Right cardiac atrium (tissue), 5 donors: ENCODE data around the gene ARMH1. TPM values are rescaled to one million over a fixed set of nuclear protein-coding genes. Genes with fewer than 3 reads are reported as not detected.
A peak's percentile ranks its signal among the peaks of the same experiment; 100 is the strongest.
"Not testable (repeated sequence)": the region's sequence is repeated elsewhere in the genome, so short reads cannot be mapped to it uniquely, and the experiment has no call there.

Experiments used
- ATAC-seq, 2 donors: fragments of 200-7000 bp; cut with Tn5 transposase; one replicate each; pipeline versions ENCODE4 v1.8.0 to v1.9.1; 2020; ENCODE audit warnings: moderate library complexity in 2 of 2, mild to moderate bottlenecking in 1 of 2
- DNase-seq, 3 donors: peaks; one replicate each; pipeline ENCODE4 v3.0.0-alpha.2; 2020
- H3K27ac ChIP-seq: one replicate; pipeline ENCODE4 v1.5.1; 2013; ENCODE audit warnings: mild to moderate bottlenecking, low read length, control low read depth, moderate library complexity
- H3K27me3 ChIP-seq: one replicate; pipeline ENCODE4 v1.6.1; 2013; ENCODE audit not compliant: control insufficient read depth, insufficient read depth
- H3K4me1 ChIP-seq: one replicate; pipeline ENCODE4 v1.6.1; 2013; ENCODE audit warnings: low read length; ENCODE audit not compliant: control insufficient read depth, insufficient read depth
- H3K4me3 ChIP-seq: one replicate; pipeline ENCODE4 v1.5.1; 2013; ENCODE audit warnings: low read length, control low read depth
- H3K9me3 ChIP-seq: one replicate; pipeline ENCODE4 v1.6.1; 2013; ENCODE audit warnings: low read length; ENCODE audit not compliant: control insufficient read depth
- WGBS: extraction: QIAGEN DNeasy Blood & Tissue Kit; methylation state at CpG from one replicate; pipeline ENCODE4 v1.1.7; 2013; 5-methylcytosine and 5-hydroxymethylcytosine counted together
- intact Hi-C, 4 donors: fragments of 100-400 bp; cut with DNase I; formaldehyde crosslinking; loops; one replicate each; pipeline versions ENCODE4 v1.11.0 to v1.14.0; 2022 to 2023
- polyA plus RNA-seq: library from polyadenylated mRNA; stranded (reverse); fragments of 200-250 nt; gene quantifications from one replicate; pipeline ENCODE4 v1.2.3, GENCODE V29; 2013
- total RNA-seq, 4 donors: library from RNA; stranded (reverse); fragmentation: NEBNext Ultra II Directional; extraction: Animal tissue kit (Norgen Biotek cat#: 25700); gene quantifications; one replicate each; pipeline ENCODE4 v1.2.1, GENCODE V29; 2021
- donor health status: healthy with polysubstance abuse.
- donor health status: DM: no; HTN: yes; CAD: no.
- donor health status: DM: no; HTN: no; CAD: no.
- donor health status: DM: no; HTN: yes; CAD: no; lungs with severe emphysema.
- donor health status: DM: yes; HTN: yes; CAD: no.

The ARMH1 gene
- total and polyA plus RNA-seq, 5 donors: 0.39 to 1.2 (median 0.91) TPM

DNA sequence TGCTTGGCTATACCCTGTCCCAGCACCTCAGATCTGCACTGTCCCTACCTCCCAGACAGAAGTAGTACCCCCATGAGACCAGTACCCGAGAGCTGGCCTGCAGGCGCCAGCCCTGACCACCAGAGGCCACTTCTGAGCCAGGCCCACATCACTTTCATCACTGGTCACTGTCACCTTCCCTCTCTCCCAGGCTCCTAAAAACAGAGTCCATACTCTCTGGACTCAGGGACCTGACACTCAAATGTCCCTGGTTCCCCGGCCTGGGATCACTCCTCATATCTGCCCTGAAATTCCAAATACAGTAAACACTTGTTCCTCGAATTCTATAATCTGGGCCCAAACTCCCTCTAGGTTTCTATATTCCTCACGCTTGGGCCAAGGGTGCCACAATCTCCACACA lies 18.9 kb upstream of the ARMH1 start:
- intact Hi-C loops: no loop called here
- no peak overlapping the region for H3K4me3 ChIP-seq
- H3K27ac ChIP-seq: no peak overlapping the region
- peak in 1 of 3 donors; percentile 45 for DNase-seq
- 63% methylated on average over 5 of the region's 5 CpGs for WGBS
- H3K4me1 ChIP-seq: no peaks in the 10 kb centered on the region
- ATAC-seq: no peak
- no peaks in the 10 kb centered on the region for H3K27me3 ChIP-seq
- no peaks in the 10 kb centered on the region for H3K9me3 ChIP-seq

DNA sequence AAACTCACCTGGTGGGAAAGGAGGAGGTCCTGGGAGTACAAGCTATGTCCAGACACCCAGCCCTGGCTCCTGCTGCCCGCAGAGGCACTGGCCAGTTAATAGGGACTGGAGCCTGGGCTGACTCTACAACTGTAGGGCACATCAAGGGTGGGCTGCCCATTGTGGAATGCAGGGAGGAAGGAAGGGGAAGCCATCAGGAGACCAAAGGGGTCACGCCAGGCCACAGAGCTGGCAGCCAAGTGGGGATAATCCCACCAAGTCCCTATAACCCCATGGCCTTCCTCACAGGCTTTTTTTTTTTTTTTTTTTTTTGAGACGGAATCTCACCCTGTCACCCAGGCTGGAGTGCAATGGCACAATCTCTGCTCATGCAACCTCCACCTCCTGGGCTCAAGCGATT lies 14.9 kb upstream of the ARMH1 start:
- intact Hi-C loops: no loop called here
- no peak overlapping the region for H3K27ac ChIP-seq

DNA sequence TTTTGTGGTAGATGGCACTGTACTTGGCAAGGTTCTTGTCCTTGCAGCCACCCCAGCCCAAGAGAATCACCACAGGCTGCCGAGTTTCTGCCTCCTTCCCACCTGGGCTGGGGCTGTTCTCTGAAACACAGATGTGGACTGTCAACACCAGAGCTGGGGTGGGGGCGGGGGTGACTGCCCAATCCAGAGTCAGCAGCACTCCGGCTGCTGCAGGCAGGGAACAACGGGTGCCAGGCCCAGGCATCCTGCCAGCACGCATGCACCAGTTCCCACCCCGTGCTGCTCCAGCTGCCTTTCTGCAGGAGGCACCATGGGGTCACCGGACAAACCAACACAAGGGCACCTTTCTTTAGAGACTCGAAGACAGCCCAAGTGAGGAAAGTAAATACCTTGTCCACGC lies 14.3 kb upstream of the ARMH1 start:
- Histone ChIP-seq H3K4me1 (no peaks in the 10 kb centered on the region), H3K4me3 (no peak overlapping the region), H3K9me3 (no peaks in the 10 kb centered on the region), H3K27ac (peak overlapping the region; percentile 9), H3K27me3 (no peaks in the 10 kb centered on the region)
- 49% methylated on average over 9 of the region's 9 CpGs for WGBS
- DNase-seq (peak; percentile 74 to 93 (median 91)), ATAC-seq (peak; percentile 84 to 88)
- intact Hi-C loops: no loop called here

More for the DNA sequence above, 14.9 kb upstream of the ARMH1 start:
- DNase-seq (no peak), ATAC-seq (no peak)
- 98% methylated on average over 4 of the region's 4 CpGs for WGBS
- Histone ChIP-seq H3K4me1 (no peaks in the 10 kb centered on the region), H3K27me3 (no peaks in the 10 kb centered on the region), H3K4me3 (no peak overlapping the region), H3K9me3 (no peaks in the 10 kb centered on the region)

DNA sequence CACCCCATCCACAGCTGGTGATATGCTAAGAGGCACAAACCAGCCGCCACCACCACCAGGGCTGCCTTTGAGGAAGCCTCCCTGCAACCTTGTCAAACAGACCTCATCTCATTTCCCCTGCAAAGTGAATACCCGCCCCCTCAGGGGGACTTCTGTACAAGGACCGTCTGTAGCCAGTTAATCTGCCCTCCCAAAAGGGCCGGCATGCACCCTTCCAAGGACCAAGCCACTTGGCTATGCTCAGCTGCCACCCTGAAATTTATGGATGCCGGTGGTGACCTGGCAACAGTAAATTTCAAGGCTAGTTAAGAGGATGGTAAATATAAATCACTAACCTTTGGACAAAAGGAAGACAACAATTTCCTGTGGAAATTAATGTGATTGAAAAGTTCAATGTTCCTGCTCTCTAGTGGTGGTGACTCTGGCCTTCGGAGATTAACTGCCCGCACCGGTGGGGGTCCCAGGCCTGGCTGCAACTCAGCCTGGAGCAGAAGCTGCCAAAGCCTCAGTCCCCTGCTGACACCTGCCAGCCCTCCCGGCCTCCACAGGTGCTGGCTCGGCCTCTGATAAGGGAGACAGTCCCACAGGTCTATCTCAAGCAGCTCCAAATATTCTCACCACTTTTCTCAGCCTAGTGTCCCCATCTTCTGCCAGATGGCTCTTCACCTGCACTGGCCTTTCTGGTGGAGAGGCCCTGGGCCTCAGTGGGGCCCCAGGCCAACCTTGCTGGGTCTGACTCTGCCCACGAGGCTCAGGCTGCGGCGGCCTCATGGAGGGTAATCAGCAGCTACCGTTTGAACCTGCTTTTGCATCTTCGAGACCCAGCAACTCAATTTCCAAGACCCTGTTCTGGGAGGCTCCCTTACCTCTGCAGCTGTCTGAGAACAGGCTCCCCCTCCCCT lies 12.5 kb upstream of the ARMH1 start:
- H3K4me3 ChIP-seq: no peak overlapping the region
- no peak overlapping the region for H3K27ac ChIP-seq
- 73% methylated on average over 15 of the region's 15 CpGs for WGBS
- H3K9me3 ChIP-seq: no peaks in the 10 kb centered on the region
- intact Hi-C loops: no loop called here
- H3K27me3 ChIP-seq: no peaks in the 10 kb centered on the region
- no peaks in the 10 kb centered on the region for H3K4me1 ChIP-seq
- no peak for DNase-seq
- no peak for ATAC-seq

DNA sequence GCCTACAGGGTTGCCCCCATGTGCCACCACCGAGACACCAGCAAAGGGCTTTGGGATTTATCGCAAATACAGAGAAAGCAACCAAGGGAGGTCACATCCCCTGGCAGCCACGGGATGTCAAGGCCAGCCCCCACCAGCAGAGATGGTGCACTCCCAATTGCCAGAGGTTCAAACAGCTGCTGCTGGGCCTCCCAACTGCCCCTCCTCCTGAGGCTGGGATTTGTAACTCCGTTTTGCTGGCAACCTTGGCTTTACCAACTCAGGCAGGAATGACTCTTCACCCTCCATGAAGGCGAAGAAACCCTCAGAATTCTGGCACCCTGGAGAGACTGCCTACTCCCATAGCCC lies 11.9 kb upstream of the ARMH1 start:
- no peak for ATAC-seq
- no peaks in the 10 kb centered on the region for H3K27me3 ChIP-seq
- intact Hi-C loops: no loop called here
- no peak overlapping the region for H3K4me3 ChIP-seq
- WGBS: 84% methylated on average over 5 of the region's 5 CpGs
- no peak overlapping the region for H3K27ac ChIP-seq
- no peaks in the 10 kb centered on the region for H3K4me1 ChIP-seq
- no peak for DNase-seq
- no peaks in the 10 kb centered on the region for H3K9me3 ChIP-seq

DNA sequence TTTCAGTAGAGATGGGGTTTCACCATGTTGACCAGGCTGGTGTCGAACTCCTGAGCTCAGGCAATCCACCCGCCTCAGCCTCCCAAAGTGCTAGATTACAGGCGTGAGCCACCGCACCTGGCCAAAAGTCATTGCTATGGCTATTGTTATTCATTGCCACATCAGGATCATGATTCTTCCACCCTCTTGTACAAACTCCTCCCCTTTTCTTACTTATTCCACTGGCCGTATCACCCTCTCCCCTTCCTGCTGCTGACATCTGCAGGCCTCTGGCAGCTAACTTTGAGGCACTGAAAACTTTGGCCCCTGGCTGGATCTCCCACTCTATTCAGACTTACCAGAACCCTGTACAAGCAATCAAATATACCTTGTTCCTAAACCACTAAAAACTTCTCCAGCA lies 11.1 kb upstream of the ARMH1 start:
- ATAC-seq (no peak), DNase-seq (no peak)
- intact Hi-C loops: no loop called here
- Histone ChIP-seq H3K9me3 (no peaks in the 10 kb centered on the region), H3K27ac (no peak overlapping the region), H3K4me3 (no peak overlapping the region), H3K27me3 (no peaks in the 10 kb centered on the region), H3K4me1 (no peaks in the 10 kb centered on the region)
- 91% methylated on average over 5 of the region's 5 CpGs for WGBS

DNA sequence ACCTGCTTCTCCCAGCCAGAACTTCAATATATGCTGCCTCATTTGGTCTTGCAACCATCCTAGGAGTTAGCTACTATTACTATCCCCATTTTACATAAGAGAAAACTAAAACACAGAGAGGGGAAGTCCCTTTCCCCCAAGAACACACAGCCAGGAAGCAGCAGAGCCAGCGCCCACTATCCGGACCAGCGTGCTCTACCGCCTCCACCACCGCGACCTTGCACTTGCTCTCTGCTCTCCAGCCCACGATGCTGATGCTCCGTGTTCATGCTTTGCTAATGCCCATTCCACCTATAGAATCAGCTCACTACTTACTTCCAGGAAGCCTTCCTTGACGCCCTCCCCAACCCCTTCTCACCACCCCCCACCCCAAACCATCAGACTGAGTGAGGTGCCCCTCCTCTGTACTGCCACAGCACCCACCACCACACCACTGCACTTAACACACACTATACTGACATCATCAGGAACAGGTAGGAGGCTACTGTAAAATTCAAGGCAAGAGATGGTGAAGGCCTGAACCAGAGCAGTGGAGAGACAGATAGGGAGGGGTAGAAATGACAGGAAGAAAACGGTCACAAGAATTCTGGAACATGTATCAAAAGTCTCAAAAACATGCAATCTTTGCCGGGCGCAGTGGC lies 9.7 kb upstream of the ARMH1 start:
- H3K27ac ChIP-seq: no peak overlapping the region
- intact Hi-C loops: no loop called here
- no peaks in the 10 kb centered on the region for H3K27me3 ChIP-seq
- no peak for ATAC-seq
- H3K9me3 ChIP-seq: no peaks in the 10 kb centered on the region
- 72% methylated on average over 12 of the region's 12 CpGs for WGBS
- DNase-seq: no peak
- no peaks in the 10 kb centered on the region for H3K4me1 ChIP-seq
- H3K4me3 ChIP-seq: no peak overlapping the region

DNA sequence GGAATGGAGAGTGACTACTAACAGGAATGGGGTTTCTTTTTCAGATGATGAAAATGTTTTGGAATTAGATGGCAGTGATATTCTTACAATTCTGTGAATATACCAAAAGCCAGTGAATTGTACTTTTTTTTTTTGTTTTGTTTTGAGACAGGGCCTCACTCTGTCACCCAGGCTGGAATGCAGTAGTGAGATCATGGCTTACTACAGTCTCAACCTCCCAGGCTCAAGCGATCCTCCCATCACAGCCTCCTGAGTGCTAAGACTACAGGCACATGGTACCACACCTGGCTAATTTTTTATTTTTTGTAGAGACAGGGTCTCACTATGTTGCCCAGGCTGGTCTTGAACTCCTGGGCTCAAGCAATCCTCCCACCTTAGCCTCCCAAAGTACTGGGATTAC lies 7.8 kb upstream of the ARMH1 start:
- intact Hi-C loops, H3K9me3 ChIP-seq, H3K4me1 ChIP-seq, H3K27ac ChIP-seq, H3K27me3 ChIP-seq, H3K4me3 ChIP-seq, ATAC-seq, DNase-seq: not testable (repeated sequence)
- WGBS: 80% methylated on average over 1 of the region's 1 CpG

DNA sequence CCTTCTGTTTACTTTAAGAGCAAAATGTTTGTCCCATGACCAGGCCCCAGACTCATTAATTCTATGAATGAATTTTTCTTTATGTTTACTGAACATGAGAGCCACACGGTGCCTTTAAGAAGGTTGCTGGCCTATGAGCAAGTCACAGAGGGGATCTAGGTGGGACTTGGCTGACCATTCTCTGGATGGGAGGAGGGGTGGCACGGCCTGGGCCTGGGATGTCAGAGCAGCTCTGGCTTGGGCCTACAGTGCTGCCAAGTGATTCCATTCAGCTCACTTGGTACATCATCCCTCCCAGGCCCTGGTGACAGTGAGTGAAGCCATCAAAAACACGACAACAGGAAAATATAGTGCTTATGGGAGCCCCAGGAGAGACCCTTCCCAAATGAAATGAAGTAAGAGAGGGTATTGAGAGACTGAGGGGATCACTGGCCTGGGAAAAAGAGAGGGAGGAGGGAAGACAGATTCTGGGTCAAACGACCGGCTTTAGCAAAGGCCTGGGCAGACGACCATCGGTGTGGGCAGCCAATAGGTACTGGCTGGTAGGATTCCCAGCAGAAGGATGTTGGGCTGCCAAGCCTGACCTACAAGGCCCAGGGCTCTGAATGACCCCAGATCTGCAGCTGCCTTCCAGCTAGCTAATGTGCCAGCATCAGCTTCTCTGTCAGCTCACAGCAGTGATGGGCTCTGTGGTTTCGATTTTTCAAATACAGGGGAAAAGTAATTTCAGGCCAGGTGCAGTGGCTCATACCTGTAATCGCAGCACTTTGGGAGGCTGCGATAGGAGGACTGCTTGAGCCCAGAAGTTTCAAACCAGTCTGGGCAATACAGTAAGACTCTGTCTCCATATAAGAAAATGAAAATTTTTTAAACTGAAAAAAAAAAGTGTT lies 3.5 kb upstream of the ARMH1 start:
- no peak overlapping the region for H3K4me3 ChIP-seq
- WGBS: 93% methylated on average over 10 of the region's 10 CpGs
- no peak overlapping the region for H3K27ac ChIP-seq
- H3K9me3 ChIP-seq: no peaks in the 10 kb centered on the region
- DNase-seq (no peak), ATAC-seq (no peak)
- no peaks in the 10 kb centered on the region for H3K27me3 ChIP-seq
- intact Hi-C loops: no loop called here
- peaks cover 5% of the 10 kb centered on the region for H3K4me1 ChIP-seq

DNA sequence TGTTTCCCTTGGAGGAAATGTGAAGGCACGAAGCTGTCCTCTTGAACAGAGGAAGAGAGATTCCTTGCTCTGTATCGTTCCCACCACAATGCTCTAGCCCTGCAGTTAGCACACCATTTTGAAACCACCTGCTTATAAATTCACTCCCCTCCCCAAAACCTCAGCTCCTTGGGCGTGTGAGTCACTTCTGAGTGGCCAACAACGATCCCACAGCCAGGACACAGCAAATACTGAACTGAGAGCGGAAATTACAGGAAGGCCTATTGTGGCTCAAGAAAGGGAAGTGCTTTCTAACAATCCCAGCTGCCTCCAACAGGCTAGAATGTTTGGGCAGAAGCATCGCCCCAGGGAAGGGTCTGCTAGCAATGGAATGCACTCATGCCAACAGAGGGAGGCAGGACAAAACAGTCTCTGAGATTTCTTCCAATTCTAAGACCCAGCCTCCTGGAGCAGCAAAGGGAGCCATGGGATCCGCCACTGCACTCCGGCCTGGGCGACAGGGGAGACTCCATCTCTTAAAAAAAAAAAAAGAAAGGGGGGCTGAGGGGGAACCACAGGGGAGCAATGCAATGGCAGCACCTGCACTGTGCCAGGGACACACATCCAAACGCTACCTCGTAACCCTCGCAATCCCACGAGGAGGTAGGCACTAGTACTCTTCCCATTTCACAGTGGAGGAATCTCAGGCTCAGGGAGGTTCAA lies 2.1 kb upstream of the ARMH1 start:
- intact Hi-C loops: no loop called here
- Histone ChIP-seq H3K4me1 (peaks cover 9% of the 10 kb centered on the region), H3K9me3 (no peaks in the 10 kb centered on the region), H3K4me3 (no peak overlapping the region), H3K27me3 (no peaks in the 10 kb centered on the region), H3K27ac (peak overlapping the region; percentile 61)
- no peak for ATAC-seq
- no peak for DNase-seq
- 65% methylated on average over 13 of the region's 13 CpGs for WGBS
